Ovary (tissue), 9 donors: Measurements from ENCODE around the gene INPP1. TPM values are rescaled to one million over a fixed set of nuclear protein-coding genes. Genes with fewer than 3 reads are reported as not detected.

Source experiments
- DNase-seq, 5 donors: peaks; one replicate each; pipeline ENCODE4 v3.0.0-alpha.2; 2019 to 2020
- H3K27ac ChIP-seq, 2 donors: fragments of 200-600 bp; one replicate each; pipeline versions ENCODE4 v1.5.1 to v1.8.0; 2019 to 2022
- H3K27me3 ChIP-seq: fragments of 200-600 bp; one replicate; pipeline ENCODE4 v1.8.0; 2022
- H3K36me3 ChIP-seq: fragments of 200-600 bp; sonication (generic); one replicate; pipeline ENCODE4 v1.5.1; 2019
- H3K4me1 ChIP-seq: one replicate; pipeline ENCODE4 v1.8.1; 2013; ENCODE audit warnings: mild to moderate bottlenecking, moderate library complexity; ENCODE audit not compliant: insufficient read depth
- H3K4me3 ChIP-seq: fragments of 200-600 bp; sonication (generic); one replicate; pipeline ENCODE4 v1.5.1; 2017
- H3K9me3 ChIP-seq, 2 donors: fragments of 200-600 bp in 1 of 2; sonication (generic) in 1 of 2; one replicate each; pipeline versions ENCODE4 v1.5.1 to v1.8.1; 2013 to 2019; ENCODE audit warnings: mild to moderate bottlenecking in 1 of 2, moderate library complexity in 1 of 2
- CTCF ChIP-seq, 3 donors: fragments of 450-650 bp in 2 of 3; fragments of 200-600 bp in 1 of 3; IDR thresholded peaks; one replicate each; pipeline versions ENCODE4 v1.5.1 to v1.8.0; 2016 to 2022; ENCODE audit warnings: antibody characterized with exemption in 3 of 3, mild to moderate bottlenecking in 1 of 3
- EP300 ChIP-seq: sonication (generic); formaldehyde crosslinking; IDR thresholded peaks from one replicate; pipeline ENCODE4 v1.6.1; 2017; ENCODE audit warnings: antibody characterized with exemption
- POLR2A ChIP-seq: fragments of 450-650 bp; IDR thresholded peaks from one replicate; pipeline ENCODE4 v1.6.1; 2017; ENCODE audit warnings: antibody characterized with exemption, mild to moderate bottlenecking, moderate library complexity
- WGBS, 3 donors: extraction: QIAGEN DNeasy Blood & Tissue Kit in 1 of 3; methylation state at CpG; one replicate each; pipeline versions ENCODE4 v1.1.5 to v1.1.7; 2013 to 2017; 5-methylcytosine and 5-hydroxymethylcytosine counted together
- intact Hi-C, 4 donors: fragments of 100-400 bp; cut with DNase I; formaldehyde crosslinking; loops; one replicate each; pipeline versions ENCODE4 v1.11.0 to v1.15.1; 2022 to 2023
- polyA plus RNA-seq, 2 donors: library from polyadenylated mRNA; stranded (reverse); fragments of 200-250 nt in 1 of 2; fragments of 350-450 nt in 1 of 2; fragmentation: Illumina TruSeq in 1 of 2; extraction: RNeasy Lipid Tissue Mini Kit (QIAGEN cat#74804) in 1 of 2; gene quantifications; one replicate each; pipeline ENCODE4 v1.2.3, GENCODE V29; 2013 to 2014
- total RNA-seq, 7 donors: library from RNA; depleted of rRNA in 2 of 7; stranded (reverse); fragments of >200 nt in 2 of 7; fragmentation: NEBNext Ultra II Directional in 3 of 7; extraction: Animal tissue kit (Norgen Biotek cat#: 25700) in 3 of 7; gene quantifications; one replicate each; pipeline versions ENCODE4 v1.1.0 to v1.2.4, GENCODE V29; 2016 to 2023
- donor health status: DM: no; HTN: no; CAD: no; lungs with moderate emphysema.
- donor health status: DM: no; HTN: no; CAD: no.
- donor health status: Bipolar disorder and iron deficiency.
- donor health status: DM: yes; HTN: yes; CAD: no.
- donor health status: DM: no; HTN: no; CAD: no.
- donor health status: DM: yes; HTN: yes; CAD: no.

INPP1 gene
- total and polyA plus RNA-seq, 9 donors, result 3.5 to 51.2 (median 12.7) TPM

DNA sequence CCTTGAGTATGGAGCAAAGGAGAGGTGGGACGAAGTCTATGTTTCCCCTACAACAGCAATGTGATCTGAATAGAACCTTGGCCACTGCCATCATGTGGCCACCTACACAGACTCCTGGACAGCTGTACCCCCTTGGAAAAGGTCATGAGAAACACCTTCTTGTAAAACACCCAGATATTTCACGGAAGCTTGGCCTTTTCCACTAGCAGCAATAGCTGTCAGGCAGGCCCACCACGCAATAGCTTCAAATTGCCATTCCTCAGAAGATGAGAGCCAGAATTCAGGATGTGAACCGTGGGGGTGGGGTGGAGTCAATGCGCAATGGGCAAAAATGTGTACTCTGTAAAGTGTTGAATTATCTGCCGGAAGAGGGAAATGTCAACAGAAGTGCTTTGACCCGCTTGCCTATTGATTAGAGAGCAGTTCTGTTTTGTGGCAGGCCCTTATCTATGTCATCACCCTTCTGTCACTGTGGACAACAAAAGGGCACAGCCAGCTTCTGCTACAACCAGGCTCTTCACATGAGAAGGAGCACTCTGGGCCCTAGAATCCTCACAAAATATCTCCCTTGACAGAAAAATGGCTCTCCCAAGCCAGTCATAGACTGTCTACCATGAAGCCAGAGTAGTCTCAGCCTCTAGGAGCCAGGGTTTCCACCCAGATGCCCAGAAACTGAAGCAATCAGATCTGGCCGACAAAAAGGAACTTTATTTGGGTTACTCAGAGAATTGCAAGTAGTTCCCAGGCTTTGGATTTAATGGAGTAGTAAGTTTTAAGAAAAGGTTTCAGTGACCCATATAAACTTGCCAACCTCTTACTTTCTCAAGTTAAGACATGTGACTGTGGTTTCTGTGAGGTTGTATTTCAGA is 9.5 kb downstream of the INPP1 start:
- intact Hi-C loops, result no loop called here
- Histone ChIP-seq H3K27me3 (no peaks in the 10 kb centered on the region), H3K27ac (no peak overlapping the region), H3K4me1 (peaks cover 4% of the 10 kb centered on the region), H3K36me3 (no peaks in the 10 kb centered on the region), H3K4me3 (no peak overlapping the region), H3K9me3 (no peaks in the 10 kb centered on the region)
- 89 to 93% (median 90%) methylated on average over 8 of the region's 8 CpGs for WGBS, 3 donors
- no peak for DNase-seq
- TF ChIP-seq EP300, result no peak
- TF ChIP-seq POLR2A, result no peak
- TF ChIP-seq CTCF (IDR thresholded peaks at IDR 0.05), result no peak

- H3K4me1 ChIP-seq, result peaks cover 4% of the 10 kb centered on the region
- H3K27me3 ChIP-seq, result no peaks in the 10 kb centered on the region
- intact Hi-C loops, result no loop called here
- H3K36me3 ChIP-seq, result no peaks in the 10 kb centered on the region
- no peak overlapping the region for H3K4me3 ChIP-seq
- TF ChIP-seq EP300, result no peak
- no peak for TF ChIP-seq POLR2A
- TF ChIP-seq CTCF (IDR thresholded peaks at IDR 0.05), result no peak
- DNase-seq, result no peak
- no peak overlapping the region for H3K27ac ChIP-seq
- no peaks in the 10 kb centered on the region for H3K9me3 ChIP-seq
Observed at GRCh38 chr2:190353537-190353899, 10.1 kb downstream of the INPP1 start.

DNA sequence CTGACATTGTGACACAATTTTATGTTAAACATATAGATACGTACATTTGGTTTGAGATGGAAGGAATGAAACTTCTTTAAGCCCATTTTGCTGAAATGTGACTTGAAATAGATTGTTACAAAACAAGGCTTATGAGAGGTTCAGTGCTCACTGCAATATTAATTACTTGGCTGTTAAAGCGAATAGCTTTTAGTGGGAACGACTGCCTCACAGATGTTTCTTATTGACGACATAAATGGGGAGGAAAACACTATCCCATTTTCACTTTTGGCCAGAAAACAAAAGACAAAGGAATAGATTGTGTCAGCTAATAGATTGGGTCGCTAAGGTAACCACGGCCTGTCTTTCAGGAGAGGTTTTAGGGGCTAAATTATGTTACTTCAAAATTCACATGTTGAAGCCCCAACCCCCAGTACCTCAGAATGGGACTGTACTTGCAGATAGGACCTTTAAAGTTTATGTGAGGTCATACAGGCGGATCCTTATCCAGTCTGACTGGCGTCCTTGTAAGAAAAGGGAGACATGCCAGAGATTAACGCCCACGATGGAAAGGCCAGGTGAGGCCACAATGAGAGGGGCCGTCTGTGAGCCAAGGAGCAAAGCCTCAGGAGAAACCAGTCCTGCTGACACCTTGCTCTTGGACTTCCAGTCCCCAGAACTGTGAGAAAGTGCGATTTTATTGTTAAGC is 10.8 kb downstream of the INPP1 start:
- Histone ChIP-seq H3K4me1 (peaks cover 6% of the 10 kb centered on the region), H3K9me3 (no peaks in the 10 kb centered on the region), H3K36me3 (no peaks in the 10 kb centered on the region), H3K4me3 (no peak overlapping the region), H3K27me3 (no peaks in the 10 kb centered on the region), H3K27ac (no peak overlapping the region)
- DNase-seq, result no peak
- TF ChIP-seq POLR2A, result no peak
- TF ChIP-seq EP300, result no peak
- no peak for TF ChIP-seq CTCF (IDR thresholded peaks at IDR 0.05)
- intact Hi-C loops, result no loop called here
- whole genome bisulfite sequencing, 3 donors, result 50 to 58% (median 55%) methylated on average over 12 of the region's 12 CpGs

- Histone ChIP-seq H3K36me3 (no peaks in the 10 kb centered on the region), H3K27ac (no peak overlapping the region), H3K9me3 (no peaks in the 10 kb centered on the region), H3K4me3 (no peak overlapping the region), H3K27me3 (no peaks in the 10 kb centered on the region), H3K4me1 (peaks cover 6% of the 10 kb centered on the region)
- intact Hi-C loops, result no loop called here
- TF ChIP-seq CTCF (IDR thresholded peaks at IDR 0.05) (no peak), EP300 (no peak), POLR2A (no peak)
- WGBS, 3 donors, result 50 to 58% (median 57%) methylated on average over 6 of the region's 6 CpGs
- no peak for DNase-seq
Observed at GRCh38 chr2:190355968-190356644, 12.7 kb downstream of the INPP1 start.
